HG02938 (cell line): ENCODE measurements around the gene CRACR2A.

Experiments used
- ATAC-seq: cut with Tn5 transposase; IDR thresholded peaks from one replicate; pipeline ENCODE4 v1.9.1; 2021; ENCODE audit warnings: mild to moderate bottlenecking, moderate library complexity; ENCODE audit not compliant: unreplicated experiment

CRACR2A gene

GRCh38 chr12:3565985-3566384, 186.9 kb downstream of the CRACR2A start:
- ATAC-seq: no peak
